Thyroid gland (tissue), 4 donors: ENCODE data around the gene MGAT5.

ENCODE experiments used
- POLR2A ChIP-seq, 2 donors: fragments of 450-650 bp; IDR thresholded peaks; one replicate each; pipeline ENCODE4 v1.6.1; 2017; ENCODE audit warnings: antibody characterized with exemption in 2 of 2, mild to moderate bottlenecking in 2 of 2, moderate library complexity in 1 of 2
- TF ChIP-seq, protein P1 (sequence below), 6 experiments: fragments of 200-600 bp in 3 of 6; fragments of 450-650 bp in 3 of 6; sonication (generic) in 3 of 6; IDR thresholded peaks; one replicate each; pipeline ENCODE4 v1.5.1; 2016 to 2019; ENCODE audit warnings: antibody characterized with exemption in 6 of 6, mild to moderate bottlenecking in 2 of 6, inconsistent platforms in 1 of 6, moderate library complexity in 1 of 6

DNA sequence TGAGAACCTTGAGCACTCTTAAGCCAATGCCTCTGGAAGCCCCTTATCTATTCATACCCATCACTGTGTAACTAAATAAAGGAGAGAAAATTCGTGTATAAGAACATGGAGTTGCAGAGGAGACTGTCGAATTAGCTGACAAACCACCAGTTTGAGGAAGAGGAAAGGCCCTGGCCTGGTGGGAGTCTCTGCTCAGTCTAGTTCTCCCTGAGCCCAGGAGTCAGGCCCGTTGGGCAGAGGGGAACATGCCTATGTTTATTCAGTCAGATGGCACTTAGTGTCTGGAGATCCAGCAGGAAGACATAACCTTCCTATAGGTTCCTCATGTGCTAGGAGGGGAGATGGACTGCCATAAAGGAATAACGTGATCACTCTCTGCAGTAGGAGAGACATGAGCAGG is 60.3 kb downstream of the MGAT5 start:
- TF ChIP-seq, protein P1, sequence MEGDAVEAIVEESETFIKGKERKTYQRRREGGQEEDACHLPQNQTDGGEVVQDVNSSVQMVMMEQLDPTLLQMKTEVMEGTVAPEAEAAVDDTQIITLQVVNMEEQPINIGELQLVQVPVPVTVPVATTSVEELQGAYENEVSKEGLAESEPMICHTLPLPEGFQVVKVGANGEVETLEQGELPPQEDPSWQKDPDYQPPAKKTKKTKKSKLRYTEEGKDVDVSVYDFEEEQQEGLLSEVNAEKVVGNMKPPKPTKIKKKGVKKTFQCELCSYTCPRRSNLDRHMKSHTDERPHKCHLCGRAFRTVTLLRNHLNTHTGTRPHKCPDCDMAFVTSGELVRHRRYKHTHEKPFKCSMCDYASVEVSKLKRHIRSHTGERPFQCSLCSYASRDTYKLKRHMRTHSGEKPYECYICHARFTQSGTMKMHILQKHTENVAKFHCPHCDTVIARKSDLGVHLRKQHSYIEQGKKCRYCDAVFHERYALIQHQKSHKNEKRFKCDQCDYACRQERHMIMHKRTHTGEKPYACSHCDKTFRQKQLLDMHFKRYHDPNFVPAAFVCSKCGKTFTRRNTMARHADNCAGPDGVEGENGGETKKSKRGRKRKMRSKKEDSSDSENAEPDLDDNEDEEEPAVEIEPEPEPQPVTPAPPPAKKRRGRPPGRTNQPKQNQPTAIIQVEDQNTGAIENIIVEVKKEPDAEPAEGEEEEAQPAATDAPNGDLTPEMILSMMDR (IDR thresholded peaks at IDR 0.05): no peak
- no peak for TF ChIP-seq POLR2A (IDR thresholded peaks at IDR 0.05)
